Suprapubic skin (tissue), 4 donors: ENCODE data around the gene PSAT1.

Experiments used
- CTCF ChIP-seq, 2 donors: fragments of 200-600 bp in 1 of 2; fragments of 450-650 bp in 1 of 2; sonication (generic) in 1 of 2; IDR thresholded peaks; one replicate each; pipeline ENCODE4 v1.5.1; 2016 to 2019; ENCODE audit warnings: antibody characterized with exemption in 2 of 2, mild to moderate bottlenecking in 1 of 2, moderate library complexity in 1 of 2
- POLR2A ChIP-seq, 2 donors: fragments of 450-650 bp; IDR thresholded peaks; one replicate each; pipeline ENCODE4 v1.6.1; 2017; ENCODE audit warnings: antibody characterized with exemption in 2 of 2, mild to moderate bottlenecking in 2 of 2, moderate library complexity in 2 of 2
- POLR2AphosphoS5 ChIP-seq, 3 donors: sonication (generic); formaldehyde crosslinking; IDR thresholded peaks; one replicate each; pipeline ENCODE4 v1.6.1; 2017; ENCODE audit warnings: antibody characterized with exemption in 3 of 3

- TF ChIP-seq POLR2A (IDR thresholded peaks at IDR 0.05) = no peak
- TF ChIP-seq POLR2AphosphoS5 (IDR thresholded peaks at IDR 0.05) = no peak
- TF ChIP-seq CTCF (IDR thresholded peaks at IDR 0.05) = no peak
Observed at GRCh38 chr9:78316166-78316892, 19.4 kb downstream of the PSAT1 start.
